Middle frontal gyrus (tissue), 1 donor: ENCODE data around the gene NMUR2.

Source experiments
- DNase-seq: peaks from one replicate; pipeline ENCODE4 v3.0.0-alpha.2; 2015; ENCODE audit warnings: low spot score; ENCODE audit errors: extremely low spot score

Gene NMUR2, protein sequence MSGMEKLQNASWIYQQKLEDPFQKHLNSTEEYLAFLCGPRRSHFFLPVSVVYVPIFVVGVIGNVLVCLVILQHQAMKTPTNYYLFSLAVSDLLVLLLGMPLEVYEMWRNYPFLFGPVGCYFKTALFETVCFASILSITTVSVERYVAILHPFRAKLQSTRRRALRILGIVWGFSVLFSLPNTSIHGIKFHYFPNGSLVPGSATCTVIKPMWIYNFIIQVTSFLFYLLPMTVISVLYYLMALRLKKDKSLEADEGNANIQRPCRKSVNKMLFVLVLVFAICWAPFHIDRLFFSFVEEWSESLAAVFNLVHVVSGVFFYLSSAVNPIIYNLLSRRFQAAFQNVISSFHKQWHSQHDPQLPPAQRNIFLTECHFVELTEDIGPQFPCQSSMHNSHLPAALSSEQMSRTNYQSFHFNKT

GRCh38 chr5:152405145-152405544 lies at the start of gene NMUR2:
TSS of gene NMUR2 (minus strand) at chr5:152405279. CDS start at chr5:152405113, 166 bp downstream.
- no peak for DNase-seq

DNA sequence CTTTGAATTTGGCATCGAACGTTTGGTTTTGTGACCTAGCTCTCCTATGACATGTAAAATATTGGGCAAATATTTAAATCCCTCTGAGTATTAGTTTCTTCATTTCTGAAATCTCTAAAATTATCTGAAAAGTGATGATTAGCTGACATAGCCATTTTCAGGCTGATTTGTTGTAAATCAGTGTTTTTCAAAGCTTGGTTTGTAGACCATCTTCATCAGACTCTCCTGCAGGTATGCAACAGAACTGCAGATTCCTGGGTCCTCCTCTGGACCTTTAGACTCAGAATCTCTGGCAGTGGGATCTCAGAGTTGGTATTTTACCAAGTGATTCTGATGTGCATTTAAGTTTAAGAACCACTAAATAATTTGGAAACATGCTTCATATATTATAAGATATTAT lies 38.9 kb upstream of the NMUR2 start:
- no peak for DNase-seq

DNA sequence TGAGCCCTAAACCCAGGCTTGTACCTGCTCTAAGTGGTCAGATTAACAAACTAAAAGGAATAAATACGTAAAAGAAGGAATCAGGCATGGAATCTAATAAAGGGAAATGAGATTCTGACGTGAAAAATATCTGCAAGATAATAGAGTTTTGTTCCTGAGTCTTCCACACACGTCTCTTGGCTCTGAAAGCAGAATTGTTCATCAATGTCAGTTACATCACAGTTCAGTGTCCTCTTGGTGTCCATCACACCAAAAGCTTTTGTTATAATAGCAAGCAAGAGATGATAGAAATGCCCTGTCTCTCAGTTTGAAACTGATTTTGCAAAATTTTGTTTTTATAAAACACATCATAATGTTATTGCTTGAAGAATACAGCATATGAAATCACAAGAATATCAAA lies 34.7 kb upstream of the NMUR2 start:
- no peak for DNase-seq

DNA sequence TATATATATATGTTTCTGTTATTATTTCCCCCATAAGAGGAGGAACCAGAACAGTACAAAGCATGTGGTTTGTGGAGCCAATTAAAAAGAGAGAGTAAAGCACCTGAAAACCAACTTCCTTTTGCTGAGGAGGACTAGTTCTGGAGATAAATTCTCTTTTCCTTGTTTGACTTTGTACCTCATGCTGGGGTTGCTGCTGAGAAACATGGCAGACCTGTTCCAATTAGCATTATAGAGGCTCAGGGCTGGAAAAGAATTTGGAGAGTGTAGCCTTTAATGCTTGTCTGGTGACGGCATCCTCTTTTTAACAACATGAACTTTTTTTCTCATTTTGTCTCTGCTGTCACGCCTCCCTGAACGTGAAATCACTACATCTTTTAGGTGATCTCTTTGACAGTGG lies 32.8 kb upstream of the NMUR2 start:
- no peak for DNase-seq

DNA sequence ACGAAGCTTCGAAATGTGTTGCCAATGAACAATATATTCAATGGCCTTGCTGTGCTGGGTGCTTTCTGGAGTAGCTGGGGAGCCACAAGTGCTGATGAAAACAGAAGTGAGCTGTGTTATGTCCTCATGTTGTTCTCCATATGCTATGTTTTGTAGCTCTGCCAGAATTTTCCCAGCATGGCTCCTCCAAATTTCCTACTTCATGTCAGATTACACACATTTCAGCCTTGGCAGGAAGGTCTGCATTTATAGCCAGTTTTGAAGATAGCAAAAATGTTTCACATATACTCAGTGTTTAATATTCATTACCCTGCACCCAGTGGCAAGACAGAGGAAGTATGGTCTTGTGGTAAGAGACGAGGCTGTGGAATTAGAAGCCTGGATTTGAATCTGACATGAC lies 22.6 kb upstream of the NMUR2 start:
- no peak for DNase-seq

- no peak for DNase-seq
Measured at GRCh38 chr5:152425083-152425482, 20.0 kb upstream of the NMUR2 start.

GRCh38 chr5:152424501-152424900 lies 19.4 kb upstream of the NMUR2 start:
- DNase-seq, result no peak

DNA sequence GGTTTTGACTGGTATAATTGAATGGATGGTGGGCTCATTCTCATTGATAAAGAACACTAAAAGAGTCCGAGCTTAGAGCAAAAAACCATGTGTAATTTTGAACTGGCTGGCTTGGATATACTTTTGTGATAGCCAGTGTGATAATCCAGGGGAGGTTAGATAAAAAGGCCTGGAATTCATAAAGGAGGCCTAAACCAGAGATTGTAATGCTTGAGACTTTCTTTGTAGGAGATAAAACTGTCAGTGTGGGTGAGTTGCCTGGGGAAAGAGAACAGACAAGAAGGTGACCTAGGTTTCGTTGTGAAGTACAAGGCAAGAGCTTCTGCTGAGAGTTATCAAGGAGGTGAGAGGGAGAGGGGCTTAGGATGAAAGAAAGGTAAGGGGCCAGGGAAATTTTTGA lies 17.0 kb upstream of the NMUR2 start:
- no peak for DNase-seq

DNA sequence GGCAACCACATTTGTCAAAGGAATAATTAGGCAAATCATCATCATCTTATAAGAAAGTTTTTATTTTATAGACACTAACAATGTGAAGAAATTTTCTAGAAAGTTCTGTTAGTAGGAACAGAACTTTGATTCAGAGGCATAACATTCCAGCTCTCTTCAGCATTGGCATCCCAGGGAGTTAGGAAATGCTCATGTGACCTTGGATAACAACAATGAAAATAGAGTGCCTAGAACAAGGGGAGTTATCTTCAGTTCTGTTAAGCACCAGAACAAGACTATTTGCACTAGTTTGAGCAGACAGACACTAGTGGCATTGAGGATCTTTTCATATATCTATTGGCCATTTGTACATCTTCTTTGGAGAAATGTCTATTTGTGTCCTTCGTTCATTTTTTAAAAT lies 7.0 kb upstream of the NMUR2 start:
- DNase-seq, result no peak

DNA sequence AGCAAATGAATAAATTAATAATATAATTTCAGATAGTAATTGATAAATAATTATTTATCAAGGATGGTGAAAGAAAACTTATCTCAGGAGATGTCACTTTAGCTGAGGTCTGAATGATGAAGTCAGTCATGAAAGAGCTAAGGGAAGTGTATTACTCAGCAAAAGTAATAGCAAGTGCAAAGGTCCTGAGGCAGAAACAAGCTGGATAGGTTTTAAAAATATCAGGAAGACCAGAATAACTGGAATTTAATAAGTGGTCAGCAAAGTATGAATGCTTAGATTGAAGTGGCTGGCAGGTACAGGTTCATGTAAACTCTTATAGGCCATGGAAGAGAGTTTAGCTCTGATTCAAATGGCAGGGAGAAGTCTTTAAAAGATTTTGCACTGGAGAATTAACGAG lies 1.0 kb upstream of the NMUR2 start:
- no peak for DNase-seq

- DNase-seq, result no peak
Measured at GRCh38 chr5:152404494-152404893, 585 bp downstream of the NMUR2 start.

DNA sequence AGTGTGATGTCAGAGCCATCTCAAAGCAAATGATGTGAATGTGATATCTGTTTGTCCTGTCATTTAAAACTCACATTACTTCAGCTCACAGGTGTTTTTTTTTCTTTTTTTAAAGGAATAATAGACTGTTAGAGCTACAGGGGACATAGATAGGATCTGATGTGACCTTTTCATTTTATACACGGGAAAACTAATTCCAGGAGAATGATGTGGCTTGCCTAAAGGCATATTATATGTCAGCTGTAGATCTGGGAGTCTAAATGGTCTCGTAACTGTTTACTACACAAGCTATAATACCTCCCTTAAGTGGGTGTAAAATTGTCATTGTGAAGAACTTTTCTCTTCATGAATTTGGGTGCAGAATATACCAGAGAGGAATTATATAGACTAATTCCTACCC lies 2.0 kb downstream of the NMUR2 start:
- no peak for DNase-seq

DNA sequence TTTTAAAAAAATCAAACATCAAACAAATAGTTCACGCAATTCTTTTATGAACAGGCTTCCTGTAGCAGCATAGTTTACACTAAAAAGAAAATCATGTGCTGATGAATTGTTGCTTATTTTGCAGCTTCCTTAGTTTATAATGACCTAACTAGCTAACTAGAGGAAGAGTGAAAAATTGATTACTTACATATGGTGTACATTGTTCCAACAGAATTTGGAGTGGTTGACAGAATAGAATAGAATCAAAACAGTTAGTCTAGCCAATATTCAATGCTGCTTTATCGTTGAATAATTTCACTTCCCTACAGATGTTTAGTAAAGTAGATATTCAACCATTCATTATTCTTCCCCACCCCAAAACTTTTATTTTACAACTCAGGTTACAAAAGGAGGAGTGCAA lies 4.2 kb downstream of the NMUR2 start:
- no peak for DNase-seq

GRCh38 chr5:152397581-152397980 lies 7.5 kb downstream of the NMUR2 start:
- no peak for DNase-seq

GRCh38 chr5:152393441-152393840 lies 11.6 kb downstream of the NMUR2 start:
- no peak for DNase-seq

DNA sequence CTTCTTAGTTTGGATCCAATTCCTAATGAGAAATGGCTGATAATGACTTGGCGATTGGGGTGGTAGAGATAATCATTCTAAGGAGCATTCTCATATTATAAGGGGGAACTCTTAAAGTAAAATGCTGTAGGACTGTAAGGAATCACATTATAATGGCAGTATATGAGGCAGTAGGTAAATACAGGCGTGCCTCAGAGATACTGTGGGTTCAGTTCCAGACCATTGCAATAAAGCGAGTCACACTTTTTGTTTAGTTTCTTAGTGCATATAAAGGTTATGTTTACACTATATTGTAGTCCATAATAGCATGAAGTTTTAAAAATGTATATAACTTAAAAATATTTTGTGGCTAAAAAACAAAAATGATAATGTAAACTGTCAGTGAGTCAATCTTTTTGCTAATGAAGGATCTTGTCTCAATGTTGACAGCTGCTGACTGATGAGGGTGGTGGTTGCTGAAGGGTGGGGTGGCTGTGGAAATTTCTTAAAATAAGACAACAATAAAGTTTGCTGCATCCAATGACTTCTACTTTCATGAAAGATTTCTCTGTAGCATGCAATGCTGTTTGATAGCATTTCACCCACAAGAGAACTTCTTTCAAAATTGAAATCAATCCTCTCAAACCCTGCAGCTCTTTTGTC lies 15.8 kb downstream of the NMUR2 start:
- DNase-seq, result no peak

GRCh38 chr5:152388610-152389009 lies 16.5 kb downstream of the NMUR2 start:
- no peak for DNase-seq

DNA sequence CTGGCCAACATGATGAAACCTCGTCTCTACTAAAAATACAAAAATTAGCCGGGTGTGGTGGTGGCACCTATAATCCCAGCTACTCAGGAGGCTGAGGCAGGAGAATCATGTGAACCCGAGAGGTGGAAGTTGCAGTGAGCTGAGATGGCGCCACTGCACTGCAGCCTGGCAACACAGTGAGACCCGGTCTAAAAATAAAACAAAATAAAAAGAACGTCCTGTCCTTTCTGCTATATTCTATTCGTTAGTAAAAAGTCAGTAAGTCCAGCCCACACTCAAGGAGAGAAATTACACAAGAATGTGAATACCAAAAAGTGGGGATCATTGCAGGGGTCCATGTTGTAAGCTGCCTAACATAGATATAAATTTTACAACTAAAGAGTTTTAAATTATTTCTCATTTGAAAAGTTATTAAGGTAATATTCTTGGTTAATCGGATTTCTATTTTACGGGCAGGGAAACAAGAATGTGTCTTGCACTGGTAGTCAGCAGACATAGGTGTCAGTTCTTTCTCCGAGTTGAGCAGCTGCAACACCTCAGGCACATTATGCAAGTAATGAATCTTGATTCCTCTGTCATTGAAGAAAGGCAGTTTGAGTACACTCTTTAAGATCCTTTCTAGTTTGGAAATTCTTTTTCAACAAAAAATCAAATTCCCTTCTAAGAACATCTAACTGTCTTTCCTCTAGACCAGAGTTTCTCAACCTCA lies 24.5 kb downstream of the NMUR2 start:
- DNase-seq, result no peak

- DNase-seq, result no peak
Measured at GRCh38 chr5:152379331-152379730, 25.7 kb downstream of the NMUR2 start.

- no peak for DNase-seq
Measured at GRCh38 chr5:152378730-152379129, 26.3 kb downstream of the NMUR2 start.

DNA sequence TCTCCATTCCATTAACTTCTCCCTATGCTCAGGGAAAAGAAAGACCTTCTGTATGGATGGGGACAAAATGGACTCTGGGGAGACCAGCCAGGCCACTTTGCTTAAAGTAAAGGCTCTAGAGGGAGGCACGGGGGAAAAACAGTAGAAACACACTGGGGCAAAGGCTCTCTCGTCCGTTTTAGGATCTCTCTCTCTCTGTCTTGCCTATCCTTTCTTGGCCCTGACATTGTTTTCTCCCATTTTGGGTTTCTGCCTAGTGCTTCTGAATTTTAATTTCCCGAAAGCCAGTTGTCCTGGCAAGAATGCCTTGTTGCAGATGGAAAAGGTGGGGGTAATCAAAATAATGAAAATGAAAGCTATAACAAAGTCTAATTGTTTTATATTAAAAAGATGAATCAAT lies 28.2 kb downstream of the NMUR2 start:
- DNase-seq, result no peak

DNA sequence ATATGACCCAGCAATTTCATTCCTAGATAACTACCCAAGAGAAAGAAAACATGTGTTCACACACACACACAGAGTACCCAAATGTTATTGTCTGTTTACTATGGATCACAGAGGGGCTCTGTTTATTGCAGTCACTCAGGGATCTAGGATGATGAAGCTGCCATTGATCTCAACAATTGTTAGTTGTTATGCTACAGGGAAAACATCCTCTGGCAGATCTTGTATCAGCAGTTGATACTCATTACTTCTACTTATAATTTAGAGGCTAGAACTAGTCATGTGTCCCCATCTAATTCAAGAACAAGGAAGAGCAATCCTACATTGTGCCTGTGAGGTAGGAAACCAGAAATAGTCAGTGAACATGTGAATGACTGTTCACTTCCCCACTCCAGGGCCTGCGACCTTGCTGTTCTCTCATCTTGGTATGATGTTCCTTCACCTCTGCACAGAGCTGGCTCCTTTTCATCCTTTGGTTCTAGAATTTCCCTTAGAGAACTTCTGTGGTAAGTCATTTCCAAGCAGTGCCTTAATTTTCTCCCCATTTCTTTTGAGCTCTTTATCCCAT lies 30.3 kb downstream of the NMUR2 start:
- DNase-seq, result no peak
